Measurements from ENCODE around the gene CHCHD1. TPM values are rescaled to one million over a fixed set of nuclear protein-coding genes. Genes with fewer than 3 reads are reported as not detected.
"Not testable (repeated sequence)": the region's sequence is repeated elsewhere in the genome, so short reads cannot be mapped to it uniquely, and the experiment has no call there.

The CHCHD1 gene
- 30.1 and 31.9 TPM in 2 replicates for total RNA-seq

DNA sequence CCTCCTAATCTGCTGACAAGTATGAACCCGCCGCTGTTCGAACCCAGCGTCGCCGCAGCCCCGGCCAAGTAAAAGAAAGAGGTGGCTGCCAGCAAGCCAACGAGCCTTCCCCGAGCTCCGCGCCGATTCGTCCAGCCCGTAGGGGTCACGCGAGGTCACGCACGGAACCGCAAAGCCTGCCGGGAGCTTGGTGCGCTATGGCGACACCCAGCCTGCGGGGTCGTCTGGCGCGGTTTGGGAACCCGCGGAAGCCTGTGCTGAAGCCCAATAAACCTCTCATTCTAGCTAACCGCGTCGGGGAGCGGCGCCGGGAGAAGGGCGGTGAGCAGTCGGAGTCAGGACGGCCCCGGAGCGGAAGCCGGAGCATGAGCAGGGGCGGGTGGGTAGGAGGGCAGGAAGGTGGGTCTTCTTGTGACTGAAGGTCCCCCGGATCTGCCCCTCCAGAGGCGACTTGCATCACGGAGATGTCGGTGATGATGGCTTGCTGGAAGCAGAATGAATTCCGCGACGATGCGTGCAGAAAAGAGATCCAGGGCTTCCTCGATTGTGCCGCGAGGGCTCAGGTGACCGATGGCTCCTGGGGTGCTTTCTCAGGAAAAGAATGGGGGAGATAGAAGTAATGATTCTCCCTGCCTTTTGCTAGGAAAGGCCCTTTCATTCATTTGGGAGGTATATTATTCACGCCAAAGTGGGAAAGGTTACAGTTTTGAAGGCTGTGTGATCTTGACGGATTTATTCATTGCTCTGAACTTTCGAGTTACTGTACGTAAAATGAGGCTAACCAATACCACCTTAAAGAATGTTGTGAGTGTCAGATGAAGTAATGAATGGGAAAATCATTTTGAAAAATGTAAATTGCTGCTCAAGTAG, at the start of gene CHCHD1:
Gene CHCHD1, plus strand, starts transcription at position 170 of the 870 bp plus-strand sequence. Its CDS starts 28 bp downstream, at position 198.
- intact Hi-C loops (cut with micrococcal nuclease), result loop anchor here (1.0 kb wide), 1 partner anchor 10 kb away; a partner anchor contains a TSS

GRCh38 chr10:73732426-73732825, 49.4 kb upstream of the CHCHD1 start:
- intact Hi-C loops (cut with micrococcal nuclease), result no loop called here

DNA sequence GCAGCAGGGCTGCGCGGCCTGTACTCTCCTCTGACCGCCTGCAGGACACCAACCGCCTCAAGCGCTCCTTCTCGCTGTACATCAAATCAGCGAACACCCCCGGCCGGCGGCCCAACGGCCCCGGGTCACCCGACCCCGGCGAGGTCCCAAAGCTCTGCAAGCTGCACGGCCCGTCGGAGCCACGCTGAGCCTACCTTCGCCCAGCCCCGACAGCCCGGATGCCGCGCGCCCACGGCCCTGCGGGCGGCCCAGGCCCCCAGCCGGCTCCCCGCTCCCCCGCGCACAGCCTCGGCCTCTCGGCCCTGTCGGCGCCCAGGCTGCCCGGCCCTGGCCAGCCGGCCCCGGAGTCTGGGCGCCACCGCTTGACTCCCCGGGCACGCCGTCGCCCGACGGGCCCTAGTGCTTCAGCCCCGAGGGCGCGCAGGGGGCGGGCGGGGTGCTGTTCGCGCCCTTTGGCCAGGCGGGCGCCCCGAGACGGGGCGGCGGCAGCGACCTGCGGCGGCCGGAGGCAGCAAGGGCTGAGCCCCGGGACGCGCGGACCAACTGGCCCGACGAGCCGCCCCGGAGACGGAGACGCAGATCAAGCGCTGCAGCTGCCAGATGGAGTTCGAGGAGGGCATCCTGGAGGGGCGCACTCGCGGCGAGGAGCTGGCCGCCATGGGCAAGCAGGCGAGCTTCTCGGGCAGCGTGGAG, 48.8 kb upstream of the CHCHD1 start:
- intact Hi-C loops (cut with micrococcal nuclease), result no loop called here

- intact Hi-C loops (cut with micrococcal nuclease), result no loop called here
These were observed 47.7 kb upstream of the CHCHD1 start for GRCh38 chr10:73734028-73734720.

GRCh38 chr10:73734796-73735305, 47.0 kb upstream of the CHCHD1 start:
- intact Hi-C loops (cut with micrococcal nuclease), result no loop called here

GRCh38 chr10:73740501-73741254, 41.2 kb upstream of the CHCHD1 start:
- intact Hi-C loops (cut with micrococcal nuclease), result not testable (repeated sequence)

DNA sequence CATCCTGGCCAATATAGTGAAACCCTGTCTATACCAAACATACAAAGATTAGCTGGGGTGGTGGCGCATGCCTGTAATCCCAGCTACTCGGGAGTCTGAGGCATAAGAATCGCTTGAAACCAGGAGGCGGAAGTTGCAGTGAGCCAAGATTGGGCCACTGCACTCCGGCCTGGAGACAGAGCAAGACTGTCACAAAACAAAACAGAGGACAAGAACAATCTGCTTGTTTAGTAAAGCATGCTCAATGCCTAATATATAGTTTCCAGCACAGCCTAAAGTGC, 39.5 kb upstream of the CHCHD1 start:
- intact Hi-C loops (cut with micrococcal nuclease), result no loop called here

- intact Hi-C loops (cut with micrococcal nuclease), result no loop called here
These were observed 38.4 kb upstream of the CHCHD1 start for GRCh38 chr10:73743327-73743904.

GRCh38 chr10:73743905-73744663, 37.8 kb upstream of the CHCHD1 start, which contains the start of gene SEC24C:
Gene SEC24C, plus strand, starts transcription at chr10:73744372. Its CDS starts 2,461 bp downstream, at chr10:73746833.
- intact Hi-C loops (cut with micrococcal nuclease), result loop anchor here (1.0 kb wide), 7 partner anchors 14 to 492 kb away; partner anchors contain the start of genes MRPS16, NDST2 and ZSWIM8

GRCh38 chr10:73744664-73744975, 37.2 kb upstream of the CHCHD1 start:
- intact Hi-C loops (cut with micrococcal nuclease), result loop anchor here (1.0 kb wide), 7 partner anchors 14 to 492 kb away; partner anchors contain the start of genes MRPS16, NDST2 and ZSWIM8

DNA sequence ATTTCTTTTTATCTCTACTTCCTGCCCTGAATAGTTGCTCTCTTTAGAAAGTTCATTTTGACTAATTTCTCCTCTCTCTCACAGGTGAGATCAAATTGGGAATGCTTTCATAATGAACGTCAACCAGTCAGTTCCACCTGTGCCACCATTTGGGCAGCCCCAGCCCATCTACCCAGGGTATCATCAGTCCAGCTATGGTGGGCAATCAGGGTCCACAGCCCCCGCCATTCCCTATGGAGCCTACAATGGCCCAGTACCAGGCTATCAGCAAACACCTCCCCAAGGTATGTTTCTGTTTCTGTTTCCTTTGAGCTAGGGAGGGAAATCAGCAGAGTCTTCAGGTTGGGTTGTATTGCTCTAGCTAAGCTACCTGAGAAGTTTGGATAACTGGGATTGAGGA, 35.1 kb upstream of the CHCHD1 start:
- intact Hi-C loops (cut with micrococcal nuclease), result no loop called here

GRCh38 chr10:73750819-73751218, 31.0 kb upstream of the CHCHD1 start:
- intact Hi-C loops (cut with micrococcal nuclease), result no loop called here

DNA sequence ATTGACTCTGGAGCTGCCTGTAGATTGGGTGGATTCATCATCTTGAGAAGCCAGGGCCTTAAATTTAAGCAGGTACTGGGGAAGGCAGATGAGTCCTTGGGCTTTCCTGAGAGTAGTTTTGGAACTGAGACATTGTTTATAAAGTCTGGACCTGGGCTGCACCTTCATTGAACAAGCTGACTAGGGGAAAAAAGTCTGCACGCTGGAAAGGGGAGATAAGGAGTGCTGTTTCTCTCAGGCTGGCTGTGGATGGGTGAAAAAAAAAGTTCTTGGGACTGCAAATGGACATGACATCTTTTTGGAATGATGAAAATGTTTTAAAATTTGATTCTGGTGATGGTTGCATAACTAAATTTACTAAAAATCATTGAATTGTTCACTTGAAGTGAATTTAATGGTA, 25.7 kb upstream of the CHCHD1 start:
- intact Hi-C loops (cut with micrococcal nuclease), result no loop called here

DNA sequence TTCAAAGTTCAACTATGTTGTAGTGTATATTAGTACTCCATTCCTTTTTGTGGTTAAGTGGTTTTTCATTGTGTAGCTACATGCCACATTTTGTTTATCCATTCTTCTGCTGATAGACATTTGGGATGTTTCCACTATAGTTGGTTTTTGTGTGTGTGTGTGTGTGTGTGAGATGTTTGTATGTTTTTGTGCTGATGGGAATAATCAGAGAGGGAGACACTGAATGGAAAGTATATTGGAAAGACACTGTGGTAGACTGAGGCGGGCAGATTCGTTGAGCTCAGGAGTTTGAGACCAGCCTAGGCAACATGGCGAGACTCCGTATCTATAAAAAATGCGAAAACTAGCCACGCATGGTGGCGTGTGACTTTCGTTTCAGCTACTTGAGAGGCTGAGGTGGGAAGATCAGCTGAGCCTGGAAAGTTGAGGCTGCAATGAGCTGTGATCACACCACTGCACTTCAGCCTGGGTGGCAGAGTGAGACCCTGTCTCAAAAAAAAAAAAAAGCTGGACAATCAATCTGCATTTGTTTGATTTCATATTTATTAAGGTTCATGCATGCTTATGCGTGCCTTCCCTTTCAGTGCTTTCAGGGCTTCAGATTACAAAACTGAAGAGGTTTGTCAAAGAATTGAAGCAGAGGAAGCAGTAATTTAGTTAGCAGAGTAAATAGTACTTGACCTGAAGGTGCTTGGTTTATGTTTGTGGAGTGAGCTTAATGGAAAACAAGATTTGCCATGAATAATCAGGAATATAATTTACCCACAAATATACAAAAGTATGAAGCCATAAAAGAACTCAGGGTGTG, 22.9 kb upstream of the CHCHD1 start:
- intact Hi-C loops (cut with micrococcal nuclease), result no loop called here

DNA sequence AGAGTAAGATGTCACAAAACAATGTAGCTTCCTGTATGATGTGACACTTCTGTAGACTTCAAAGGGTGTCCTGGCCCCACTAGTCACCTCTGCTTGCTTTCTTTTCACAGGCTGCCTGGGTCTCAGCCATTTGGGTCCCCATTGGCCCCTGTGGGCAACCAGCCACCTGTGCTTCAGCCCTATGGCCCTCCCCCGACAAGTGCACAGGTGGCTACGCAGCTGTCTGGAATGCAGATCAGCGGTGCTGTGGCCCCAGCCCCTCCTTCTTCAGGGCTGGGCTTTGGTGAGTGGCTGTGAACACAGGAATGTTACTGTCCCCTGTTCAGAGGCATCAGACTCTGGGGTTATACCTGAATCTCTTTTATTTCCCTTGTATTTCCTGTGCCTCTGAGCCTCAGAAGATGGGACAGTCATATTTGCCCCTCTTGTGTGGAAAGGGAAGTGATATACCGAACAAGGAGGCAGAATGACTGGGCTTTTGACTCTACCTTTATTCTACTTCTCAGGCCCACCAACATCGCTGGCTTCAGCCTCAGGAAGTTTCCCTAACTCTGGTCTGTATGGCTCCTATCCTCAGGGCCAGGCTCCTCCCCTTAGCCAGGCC, 22.2 kb upstream of the CHCHD1 start:
- intact Hi-C loops (cut with micrococcal nuclease), result no loop called here

DNA sequence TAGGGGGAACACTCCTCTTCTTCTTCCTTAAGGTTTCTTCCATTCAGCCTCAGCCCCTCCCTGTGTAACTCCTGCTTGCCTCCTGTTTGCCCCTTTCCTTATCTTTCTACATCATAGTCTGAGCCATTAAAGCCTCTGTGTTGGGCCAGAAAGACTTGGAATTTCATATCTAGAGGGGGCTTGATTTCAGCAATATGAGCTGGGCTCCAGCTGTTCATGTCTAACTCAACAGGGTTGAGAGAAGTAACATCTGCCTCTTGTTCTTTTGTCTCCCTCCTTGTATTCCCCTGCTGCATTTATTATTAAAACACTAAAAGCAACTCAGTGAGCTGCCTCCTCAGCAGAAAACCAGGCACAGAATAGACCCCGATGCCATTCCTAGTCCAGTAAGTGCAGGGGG, 20.1 kb upstream of the CHCHD1 start:
- intact Hi-C loops (cut with micrococcal nuclease), result no loop called here

GRCh38 chr10:73762915-73763314, 18.9 kb upstream of the CHCHD1 start:
- intact Hi-C loops (cut with micrococcal nuclease), result no loop called here

DNA sequence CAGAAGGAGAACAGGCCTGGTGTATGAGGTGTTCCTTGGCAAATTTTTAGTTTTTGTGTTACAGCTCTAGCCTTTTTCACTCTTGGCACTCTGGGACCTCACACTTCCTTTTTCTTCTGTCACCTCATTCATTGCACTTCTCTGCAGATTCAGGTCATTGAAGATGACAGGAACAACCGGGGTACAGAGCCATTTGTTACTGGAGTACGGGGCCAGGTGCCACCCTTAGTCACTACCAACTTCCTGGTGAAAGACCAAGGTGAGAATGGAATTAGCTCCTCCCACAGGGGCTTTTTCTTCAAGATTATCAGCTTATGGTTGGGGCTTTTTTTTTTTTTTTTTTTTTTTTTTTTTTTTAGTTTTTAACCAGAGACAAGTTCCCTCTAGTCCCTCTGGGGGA, 18.5 kb upstream of the CHCHD1 start:
- intact Hi-C loops (cut with micrococcal nuclease), result no loop called here

GRCh38 chr10:73765066-73765465, 16.8 kb upstream of the CHCHD1 start:
- intact Hi-C loops (cut with micrococcal nuclease), result no loop called here
